Measurements from ENCODE around the gene AMOTL2.

Gene AMOTL2

DNA sequence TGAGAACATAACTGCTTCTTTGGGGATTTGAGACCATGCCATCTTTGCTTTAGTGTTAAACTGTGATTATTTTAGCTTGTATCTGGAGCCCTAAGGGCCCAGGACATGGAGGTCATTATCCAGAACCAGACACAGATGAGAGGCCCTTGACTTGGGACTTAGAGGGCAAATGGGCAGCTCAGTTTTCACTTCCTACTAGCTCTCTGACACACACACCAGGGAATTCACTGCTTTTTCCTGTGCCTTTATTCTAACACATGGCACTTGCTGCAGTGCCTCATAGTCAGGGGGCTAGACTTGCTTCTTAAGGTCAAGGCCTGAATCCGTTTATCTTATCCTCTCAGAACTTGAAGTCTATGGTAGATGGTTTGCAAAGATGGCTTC, 33.3 kb downstream of the AMOTL2 start:
- TF ChIP-seq, protein P1, sequence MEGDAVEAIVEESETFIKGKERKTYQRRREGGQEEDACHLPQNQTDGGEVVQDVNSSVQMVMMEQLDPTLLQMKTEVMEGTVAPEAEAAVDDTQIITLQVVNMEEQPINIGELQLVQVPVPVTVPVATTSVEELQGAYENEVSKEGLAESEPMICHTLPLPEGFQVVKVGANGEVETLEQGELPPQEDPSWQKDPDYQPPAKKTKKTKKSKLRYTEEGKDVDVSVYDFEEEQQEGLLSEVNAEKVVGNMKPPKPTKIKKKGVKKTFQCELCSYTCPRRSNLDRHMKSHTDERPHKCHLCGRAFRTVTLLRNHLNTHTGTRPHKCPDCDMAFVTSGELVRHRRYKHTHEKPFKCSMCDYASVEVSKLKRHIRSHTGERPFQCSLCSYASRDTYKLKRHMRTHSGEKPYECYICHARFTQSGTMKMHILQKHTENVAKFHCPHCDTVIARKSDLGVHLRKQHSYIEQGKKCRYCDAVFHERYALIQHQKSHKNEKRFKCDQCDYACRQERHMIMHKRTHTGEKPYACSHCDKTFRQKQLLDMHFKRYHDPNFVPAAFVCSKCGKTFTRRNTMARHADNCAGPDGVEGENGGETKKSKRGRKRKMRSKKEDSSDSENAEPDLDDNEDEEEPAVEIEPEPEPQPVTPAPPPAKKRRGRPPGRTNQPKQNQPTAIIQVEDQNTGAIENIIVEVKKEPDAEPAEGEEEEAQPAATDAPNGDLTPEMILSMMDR (IDR thresholded peaks at IDR 0.05; ENCODE audit: low read depth, low read length) = no peak
- no peak overlapping the region for H3K4me3 ChIP-seq (replicated peaks in 1 of 2; ENCODE audit: low read depth in 2 of 2, low read length in 2 of 2)
- DNase-seq (ENCODE audit: low read depth in 2 of 2) = no peak

DNA sequence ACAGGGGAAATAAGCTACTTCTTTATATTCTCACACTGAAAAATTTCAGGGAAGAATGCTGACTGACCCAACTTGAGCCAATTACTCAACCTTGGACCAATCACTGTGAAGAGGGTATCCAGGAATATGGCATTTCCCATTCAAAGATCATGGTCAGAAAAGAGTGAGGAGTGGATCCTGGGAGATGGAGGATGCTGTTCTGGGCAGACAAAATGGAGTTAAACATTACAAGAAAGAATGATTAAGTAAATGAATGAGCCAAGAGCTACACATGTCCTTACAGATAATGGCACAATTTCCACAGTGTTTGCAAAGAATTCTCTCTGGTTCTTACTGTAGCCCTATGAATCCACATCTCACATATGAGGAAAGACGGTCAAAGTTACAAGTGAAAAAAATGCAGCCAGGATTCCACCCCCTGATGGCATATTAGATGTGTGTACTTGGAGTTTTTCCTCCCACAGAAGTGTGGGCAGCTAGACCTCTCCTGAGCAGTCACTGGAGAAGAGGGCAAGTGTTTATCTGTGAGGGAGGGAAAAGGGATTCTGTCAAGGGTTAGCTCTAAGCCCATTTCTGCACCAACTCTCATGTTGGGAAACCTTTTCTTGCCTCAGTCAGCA, 33.8 kb downstream of the AMOTL2 start:
- DNase-seq (ENCODE audit: low read depth in 2 of 2) = peak in 1 of 2 donors; percentile 65
- TF ChIP-seq, protein P1 (IDR thresholded peaks at IDR 0.05; ENCODE audit: low read depth, low read length) = no peak

DNA sequence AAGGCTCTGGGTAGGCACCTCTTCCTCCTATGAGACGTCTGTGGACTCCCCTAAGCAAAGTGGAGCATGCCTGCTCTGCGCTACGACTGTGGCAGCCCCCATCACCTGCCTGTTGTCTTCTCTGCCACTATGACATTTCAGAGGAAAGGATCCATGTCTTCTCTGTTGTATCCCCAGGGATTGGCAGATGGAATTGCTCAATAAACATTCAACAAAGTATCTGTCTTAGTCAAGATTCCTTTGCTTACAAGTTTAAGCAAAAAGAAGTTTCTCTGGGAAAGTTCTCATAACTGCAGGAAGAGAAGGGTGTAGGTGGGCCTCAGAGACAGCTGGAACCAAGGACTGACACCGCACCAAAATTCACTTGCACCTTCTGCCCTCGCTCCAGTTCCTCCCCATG, 34.3 kb downstream of the AMOTL2 start:
- H3K4me3 ChIP-seq (replicated peaks in 1 of 2; ENCODE audit: low read depth in 2 of 2, low read length in 2 of 2) = no peak overlapping the region
- no peak for DNase-seq (ENCODE audit: low read depth in 2 of 2)
- TF ChIP-seq, protein P1 (IDR thresholded peaks at IDR 0.05; ENCODE audit: low read depth, low read length) = no peak

More for the DNA sequence above, 33.8 kb downstream of the AMOTL2 start:
- H3K4me3 ChIP-seq (replicated peaks in 1 of 2; ENCODE audit: low read depth in 2 of 2, low read length in 2 of 2) = no peak overlapping the region

DNA sequence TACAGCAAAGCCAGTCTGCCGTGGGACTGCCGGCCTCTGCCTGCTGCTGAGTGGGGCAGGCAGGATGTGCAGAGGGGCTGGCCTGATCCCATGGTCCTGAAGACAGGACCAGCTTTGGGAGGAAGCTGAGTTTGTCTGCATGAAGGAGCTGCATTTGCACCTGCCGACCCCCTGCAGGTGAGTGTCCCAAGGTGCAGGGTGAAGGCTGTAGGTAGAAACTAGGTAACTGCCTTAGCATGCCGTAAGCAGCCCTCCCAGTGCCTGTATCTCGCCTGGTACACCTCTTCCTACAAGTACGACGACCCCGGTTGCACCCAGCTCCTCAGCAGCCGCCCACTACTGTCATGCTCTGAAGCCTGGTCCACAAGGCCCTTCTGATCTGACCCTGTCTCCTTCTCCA, 34.9 kb downstream of the AMOTL2 start:
- TF ChIP-seq, protein P1 (IDR thresholded peaks at IDR 0.05; ENCODE audit: low read depth, low read length) = no peak
- DNase-seq (ENCODE audit: low read depth in 2 of 2) = no peak
- no peak overlapping the region for H3K4me3 ChIP-seq (replicated peaks in 1 of 2; ENCODE audit: low read depth in 2 of 2, low read length in 2 of 2)

DNA sequence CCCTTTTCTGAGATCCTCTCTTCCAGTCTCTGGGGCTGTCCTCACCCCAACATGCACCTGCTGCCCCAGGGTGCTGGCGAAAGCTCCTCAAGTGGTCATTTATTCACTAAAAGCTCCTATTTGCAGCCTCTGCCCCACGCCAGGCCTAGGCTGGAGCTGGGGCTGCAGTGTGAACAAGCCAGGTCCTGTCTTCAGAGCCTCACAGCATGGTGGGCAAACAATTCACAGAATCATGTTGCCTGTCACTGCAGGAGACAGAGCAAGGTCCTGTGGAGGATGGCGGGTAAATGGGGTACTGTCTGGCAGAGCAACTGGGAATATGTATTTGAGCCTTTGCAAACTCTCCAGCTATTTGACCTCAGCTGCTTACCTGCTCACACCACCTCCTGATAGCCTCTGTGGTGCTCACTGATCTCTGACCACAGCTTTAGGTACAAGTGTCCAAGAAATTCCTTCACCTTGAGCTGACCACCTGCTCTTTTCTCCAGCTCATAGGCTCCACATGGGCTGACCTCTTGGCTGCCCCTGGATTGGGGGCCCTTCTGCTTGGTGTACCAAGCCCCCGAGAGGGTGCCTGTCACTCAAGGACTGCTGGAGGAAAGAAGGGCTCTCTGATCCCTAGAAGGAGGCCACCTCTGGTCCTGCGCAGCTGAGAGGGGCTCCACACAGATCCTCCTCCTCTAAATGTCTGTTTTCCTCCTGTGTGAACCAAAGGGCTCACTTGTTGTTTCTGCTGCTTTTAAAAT, 35.6 kb downstream of the AMOTL2 start:
- TF ChIP-seq, protein P1 (IDR thresholded peaks at IDR 0.05; ENCODE audit: low read depth, low read length) = no peak
- H3K4me3 ChIP-seq (replicated peaks in 1 of 2; ENCODE audit: low read depth in 2 of 2, low read length in 2 of 2) = no peak overlapping the region
- DNase-seq (ENCODE audit: low read depth in 2 of 2) = no peak

DNA sequence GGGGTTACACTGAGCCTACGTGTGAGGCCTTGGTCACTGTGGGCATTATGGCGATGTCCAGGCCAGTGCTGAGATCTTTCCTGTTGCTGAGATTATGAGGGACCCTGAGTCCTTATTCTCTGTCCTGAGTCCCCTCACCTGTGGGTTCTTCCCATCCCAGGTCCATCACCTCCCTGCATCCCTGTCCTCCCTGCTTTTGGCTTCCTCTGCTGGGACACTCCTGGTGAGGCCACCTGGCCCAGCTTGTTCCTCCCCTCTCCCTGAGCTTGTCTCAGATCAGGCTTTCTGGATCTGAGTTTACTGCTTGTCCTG, 36.1 kb downstream of the AMOTL2 start:
- no peak overlapping the region for H3K4me3 ChIP-seq (replicated peaks in 1 of 2; ENCODE audit: low read depth in 2 of 2, low read length in 2 of 2)
- TF ChIP-seq, protein P1 (IDR thresholded peaks at IDR 0.05; ENCODE audit: low read depth, low read length) = no peak
- DNase-seq (ENCODE audit: low read depth in 2 of 2) = no peak

Measured in cardiac fibroblast (primary cell).